Stomach (tissue), 9 donors: ENCODE results near the gene C1orf232. TPM values are rescaled to one million over a fixed set of nuclear protein-coding genes. Genes with fewer than 3 reads are reported as not detected.

Source experiments
- DNase-seq, 2 donors: peaks; one replicate each; pipeline versions ENCODE4 v3.0.0 to v3.0.0-alpha.2; 2013 to 2019
- H3K27ac ChIP-seq, 5 donors: fragments of 200-600 bp in 4 of 5; sonication (generic) in 4 of 5; one replicate each; pipeline ENCODE4 v1.5.1; 2013 to 2019; ENCODE audit warnings: mild to moderate bottlenecking in 1 of 5, moderate library complexity in 1 of 5
- H3K27me3 ChIP-seq, 3 donors: fragments of 200-600 bp; sonication (generic); one replicate each; pipeline ENCODE4 v1.5.1; 2017 to 2019; ENCODE audit warnings: mixed run types in 1 of 3
- H3K36me3 ChIP-seq, 4 donors: fragments of 200-600 bp; sonication (generic); 1 replicate in 3 of 4; 2 replicates in 1 of 4; pipeline ENCODE4 v1.5.1; 2016 to 2019
- H3K4me1 ChIP-seq, 4 donors: fragments of 200-600 bp; sonication (generic); one replicate each; pipeline ENCODE4 v1.5.1; 2016 to 2019
- H3K4me3 ChIP-seq, 4 donors: fragments of 200-600 bp; sonication (generic) in 3 of 4; one replicate each; pipeline ENCODE4 v1.5.1; 2016 to 2019; ENCODE audit warnings: mild to moderate bottlenecking in 1 of 4
- H3K9me3 ChIP-seq, 4 donors: fragments of 200-600 bp; sonication (generic); one replicate each; pipeline ENCODE4 v1.5.1; 2016 to 2019
- EP300 ChIP-seq: sonication (generic); formaldehyde crosslinking; IDR thresholded peaks from one replicate; pipeline ENCODE4 v1.6.1; 2017; ENCODE audit warnings: antibody characterized with exemption
- POLR2A ChIP-seq, 4 donors: fragments of 450-650 bp; IDR thresholded peaks; one replicate each; pipeline ENCODE4 v1.6.1; 2016; ENCODE audit warnings: antibody characterized with exemption in 4 of 4, control low read depth in 2 of 4, mild to moderate bottlenecking in 1 of 4, moderate library complexity in 1 of 4
- POLR2AphosphoS5 ChIP-seq, 3 donors: sonication (generic); formaldehyde crosslinking; IDR thresholded peaks; one replicate each; pipeline ENCODE4 v1.6.1; 2016; ENCODE audit warnings: antibody characterized with exemption in 3 of 3
- WGBS, 5 donors: extraction: QIAGEN DNeasy Blood & Tissue Kit in 3 of 5; methylation state at CpG; one replicate each; pipeline versions ENCODE4 v1.1.5 to v1.1.7; 2013 to 2018; 5-methylcytosine and 5-hydroxymethylcytosine counted together
- intact Hi-C: fragments of 100-400 bp; cut with DNase I; formaldehyde crosslinking; loops from one replicate; pipeline ENCODE4 v1.15.1; 2023; ENCODE audit warnings: low total_unique reads
- polyA plus RNA-seq, 3 donors: library from polyadenylated mRNA; stranded (reverse); fragments of 200-250 nt; gene quantifications; one replicate each; pipeline ENCODE4 v1.2.3, GENCODE V29; 2013
- total RNA-seq, 5 donors: library from RNA; depleted of rRNA; stranded (reverse); fragments of >200 nt; gene quantifications; one replicate each; pipeline versions ENCODE4 v1.1.0 to v1.2.3, GENCODE V29; 2014 to 2016
- TF ChIP-seq, protein P1 (sequence below), 7 experiments: fragments of 450-650 bp in 4 of 7; fragments of 200-600 bp in 3 of 7; sonication (generic) in 3 of 7; IDR thresholded peaks; one replicate each; pipeline ENCODE4 v1.5.1; 2016 to 2019; ENCODE audit warnings: antibody characterized with exemption in 7 of 7, control low read depth in 2 of 7, mild to moderate bottlenecking in 1 of 7
- donor health status: healthy with polysubstance abuse.
- donor health status: Bipolar disorder and iron deficiency.
- donor health status: healthy.

C1orf232 gene
- total and polyA plus RNA-seq, 8 donors: not detected

DNA sequence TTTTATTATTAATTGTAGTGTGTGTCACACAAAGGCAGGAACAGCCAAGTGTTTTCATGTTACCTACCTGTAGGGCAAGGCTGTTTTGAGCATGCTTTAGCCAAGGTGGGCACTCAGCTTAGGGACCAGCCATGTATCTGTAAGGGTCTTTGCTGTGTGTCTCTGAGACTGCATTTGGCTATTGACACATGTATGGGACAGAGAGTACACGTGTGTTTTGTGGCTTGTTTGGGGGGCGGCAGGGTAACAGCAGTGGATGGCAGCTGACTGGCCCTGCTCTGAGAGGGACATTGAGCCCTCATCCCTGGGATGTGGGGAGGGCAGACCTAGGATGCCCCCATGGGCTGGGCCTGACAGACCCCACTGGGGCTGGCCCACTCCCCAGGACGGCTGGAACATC, 28.5 kb upstream of the C1orf232 start:
- WGBS, 5 donors: 80 to 92% (median 89%) methylated on average over 3 of the region's 3 CpGs
- Histone ChIP-seq H3K4me3 (no peak overlapping the region), H3K9me3 (no peaks in the 10 kb centered on the region), H3K27ac (no peak overlapping the region), H3K36me3 (no peaks in the 10 kb centered on the region), H3K4me1 (peaks cover 0 to 7% (median 3%) of the 10 kb centered on the region in 4 donors), H3K27me3 (peaks cover 0 to 9% (median 5%) of the 10 kb centered on the region in 3 donors)
- no peak for DNase-seq
- intact Hi-C loops: no loop called here
- no peak for TF ChIP-seq POLR2A (IDR thresholded peaks at IDR 0.05)
- TF ChIP-seq, protein P1, sequence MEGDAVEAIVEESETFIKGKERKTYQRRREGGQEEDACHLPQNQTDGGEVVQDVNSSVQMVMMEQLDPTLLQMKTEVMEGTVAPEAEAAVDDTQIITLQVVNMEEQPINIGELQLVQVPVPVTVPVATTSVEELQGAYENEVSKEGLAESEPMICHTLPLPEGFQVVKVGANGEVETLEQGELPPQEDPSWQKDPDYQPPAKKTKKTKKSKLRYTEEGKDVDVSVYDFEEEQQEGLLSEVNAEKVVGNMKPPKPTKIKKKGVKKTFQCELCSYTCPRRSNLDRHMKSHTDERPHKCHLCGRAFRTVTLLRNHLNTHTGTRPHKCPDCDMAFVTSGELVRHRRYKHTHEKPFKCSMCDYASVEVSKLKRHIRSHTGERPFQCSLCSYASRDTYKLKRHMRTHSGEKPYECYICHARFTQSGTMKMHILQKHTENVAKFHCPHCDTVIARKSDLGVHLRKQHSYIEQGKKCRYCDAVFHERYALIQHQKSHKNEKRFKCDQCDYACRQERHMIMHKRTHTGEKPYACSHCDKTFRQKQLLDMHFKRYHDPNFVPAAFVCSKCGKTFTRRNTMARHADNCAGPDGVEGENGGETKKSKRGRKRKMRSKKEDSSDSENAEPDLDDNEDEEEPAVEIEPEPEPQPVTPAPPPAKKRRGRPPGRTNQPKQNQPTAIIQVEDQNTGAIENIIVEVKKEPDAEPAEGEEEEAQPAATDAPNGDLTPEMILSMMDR (IDR thresholded peaks at IDR 0.05): no peak
- no peak for TF ChIP-seq EP300
- no peak for TF ChIP-seq POLR2AphosphoS5 (IDR thresholded peaks at IDR 0.05)

DNA sequence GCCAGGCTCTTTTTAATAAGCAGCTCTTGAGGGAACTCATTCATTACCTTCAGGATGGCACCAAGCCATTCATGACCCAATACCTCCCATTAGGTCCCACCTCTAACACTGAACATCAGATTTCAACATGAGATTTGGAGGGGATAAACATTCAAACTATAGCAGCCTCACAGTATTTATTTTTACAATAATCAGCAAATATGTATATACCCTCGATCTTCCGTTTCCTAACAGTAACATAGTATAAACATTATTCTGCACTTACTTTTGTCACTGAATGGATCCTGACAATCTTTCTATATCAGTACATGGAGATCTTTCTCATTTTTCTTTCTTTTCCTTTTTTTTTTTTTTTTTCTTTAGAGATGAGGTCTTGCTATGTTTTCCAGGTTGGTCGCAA, 27.0 kb upstream of the C1orf232 start:
- Histone ChIP-seq H3K27ac (no peak overlapping the region), H3K4me1 (peaks cover 0 to under 1% (median 0%) of the 10 kb centered on the region in 4 donors), H3K9me3 (no peaks in the 10 kb centered on the region), H3K27me3 (peaks cover 0 to 5% (median 2%) of the 10 kb centered on the region in 3 donors), H3K4me3 (no peak overlapping the region), H3K36me3 (no peaks in the 10 kb centered on the region)
- TF ChIP-seq POLR2AphosphoS5 (IDR thresholded peaks at IDR 0.05) (no peak), EP300 (no peak), POLR2A (IDR thresholded peaks at IDR 0.05) (no peak)
- TF ChIP-seq, protein P1 (IDR thresholded peaks at IDR 0.05): no peak
- no peak for DNase-seq
- intact Hi-C loops: no loop called here
- 52 to 87% (median 65%) methylated on average over 3 of the region's 3 CpGs for WGBS, 5 donors

DNA sequence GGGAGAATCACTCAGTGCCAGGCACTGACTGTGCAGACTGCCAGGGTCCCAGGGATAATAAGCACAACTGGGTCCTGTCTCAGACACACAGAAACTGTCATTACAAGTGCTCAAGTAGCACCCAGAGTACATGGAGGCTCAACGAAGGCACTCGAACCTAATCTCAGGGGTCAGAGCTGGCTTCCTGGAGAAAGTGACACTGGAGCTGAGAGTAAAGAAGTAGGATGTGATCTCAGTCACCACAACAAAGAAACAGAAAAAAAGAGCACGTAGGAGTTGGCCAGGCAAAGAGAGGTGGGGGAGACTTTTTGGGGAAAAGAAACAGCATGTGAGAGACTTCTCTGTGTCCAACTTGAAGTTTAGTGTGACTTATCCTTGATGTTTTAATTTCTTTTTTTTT, 23.0 kb upstream of the C1orf232 start:
- no peak overlapping the region for H3K4me3 ChIP-seq
- H3K27ac ChIP-seq: no peak overlapping the region
- no peak for TF ChIP-seq POLR2A (IDR thresholded peaks at IDR 0.05)
- no peak for TF ChIP-seq POLR2AphosphoS5 (IDR thresholded peaks at IDR 0.05)
- TF ChIP-seq, protein P1 (IDR thresholded peaks at IDR 0.05): no peak
- TF ChIP-seq EP300: no peak
- no peaks in the 10 kb centered on the region for H3K27me3 ChIP-seq
- peaks cover 0 to 29% (median 25%) of the 10 kb centered on the region in 4 donors for H3K36me3 ChIP-seq
- intact Hi-C loops: no loop called here
- H3K4me1 ChIP-seq: no peaks in the 10 kb centered on the region
- H3K9me3 ChIP-seq: no peaks in the 10 kb centered on the region
- 33 to 59% (median 53%) methylated on average over 3 of the region's 3 CpGs for WGBS, 5 donors
- no peak for DNase-seq

DNA sequence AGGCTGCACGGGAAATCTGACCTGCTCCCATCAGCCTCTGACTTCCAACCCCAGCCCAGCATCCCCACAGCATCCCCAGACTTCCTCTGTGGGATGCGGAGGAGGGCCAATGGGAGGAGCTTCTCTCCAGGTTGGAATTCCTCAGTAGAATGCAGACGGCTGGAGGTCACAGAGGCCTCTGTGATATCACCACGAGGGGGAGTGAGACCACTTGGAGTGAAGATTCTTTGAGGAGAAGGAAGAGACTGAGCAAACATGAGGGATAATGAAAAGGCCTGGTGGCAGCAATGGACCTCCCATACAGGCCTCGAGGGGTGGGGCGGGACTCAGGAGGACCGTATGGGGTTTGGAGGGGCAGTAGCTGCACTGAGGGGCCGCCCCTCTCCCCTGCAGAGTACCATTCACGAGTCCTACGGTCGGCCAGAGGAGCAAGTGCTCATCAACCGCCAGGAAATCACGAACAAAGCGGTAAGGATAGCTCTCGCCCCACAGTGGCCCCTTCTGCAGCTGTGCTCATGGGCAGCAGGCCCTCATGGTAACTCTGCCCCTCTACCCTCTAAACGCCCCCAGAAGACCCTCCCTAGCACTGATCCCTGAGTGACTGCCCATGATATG, 21.7 kb upstream of the C1orf232 start, which contains the start of gene CATSPER4:
TSS of gene CATSPER4 (plus strand) at position 230 of the 615 bp plus-strand sequence. CDS start at position 256, 26 bp downstream.
- H3K4me3 ChIP-seq: no peak within 1 kb of the TSS
- H3K4me1 ChIP-seq: no peaks in the 10 kb centered on the region
- no peaks in the 10 kb centered on the region for H3K9me3 ChIP-seq
- peak in 1 of 2 donors; percentile 41 for DNase-seq
- peaks cover 0 to 40% (median 32%) of the 10 kb centered on the region in 4 donors for H3K36me3 ChIP-seq
- H3K27me3 ChIP-seq: no peaks in the 10 kb centered on the region
- H3K27ac ChIP-seq: no peak within 1 kb of the TSS
- intact Hi-C loops: no loop called here
- no peak for TF ChIP-seq POLR2A (IDR thresholded peaks at IDR 0.05)
- TF ChIP-seq POLR2AphosphoS5 (IDR thresholded peaks at IDR 0.05): no peak
- TF ChIP-seq, protein P1 (IDR thresholded peaks at IDR 0.05): no peak
- no peak for TF ChIP-seq EP300
- WGBS, 5 donors: 45 to 55% (median 49%) methylated on average over 16 of the region's 16 CpGs
